Right cardiac atrium (tissue), 5 donors: ENCODE results near the gene BEGAIN. TPM values are rescaled to one million over a fixed set of nuclear protein-coding genes. Genes with fewer than 3 reads are reported as not detected.

Experiments used
- ATAC-seq, 2 donors: fragments of 200-7000 bp; cut with Tn5 transposase; one replicate each; pipeline versions ENCODE4 v1.8.0 to v1.9.1; 2020; ENCODE audit warnings: moderate library complexity in 2 of 2, mild to moderate bottlenecking in 1 of 2
- DNase-seq, 3 donors: peaks; one replicate each; pipeline ENCODE4 v3.0.0-alpha.2; 2020
- H3K27ac ChIP-seq: one replicate; pipeline ENCODE4 v1.5.1; 2013; ENCODE audit warnings: mild to moderate bottlenecking, low read length, control low read depth, moderate library complexity
- H3K27me3 ChIP-seq: one replicate; pipeline ENCODE4 v1.6.1; 2013; ENCODE audit not compliant: control insufficient read depth, insufficient read depth
- H3K4me1 ChIP-seq: one replicate; pipeline ENCODE4 v1.6.1; 2013; ENCODE audit warnings: low read length; ENCODE audit not compliant: control insufficient read depth, insufficient read depth
- H3K4me3 ChIP-seq: one replicate; pipeline ENCODE4 v1.5.1; 2013; ENCODE audit warnings: low read length, control low read depth
- H3K9me3 ChIP-seq: one replicate; pipeline ENCODE4 v1.6.1; 2013; ENCODE audit warnings: low read length; ENCODE audit not compliant: control insufficient read depth
- WGBS: extraction: QIAGEN DNeasy Blood & Tissue Kit; methylation state at CpG from one replicate; pipeline ENCODE4 v1.1.7; 2013; 5-methylcytosine and 5-hydroxymethylcytosine counted together
- intact Hi-C, 4 donors: fragments of 100-400 bp; cut with DNase I; formaldehyde crosslinking; loops; one replicate each; pipeline versions ENCODE4 v1.11.0 to v1.14.0; 2022 to 2023
- polyA plus RNA-seq: library from polyadenylated mRNA; stranded (reverse); fragments of 200-250 nt; gene quantifications from one replicate; pipeline ENCODE4 v1.2.3, GENCODE V29; 2013
- total RNA-seq, 4 donors: library from RNA; stranded (reverse); fragmentation: NEBNext Ultra II Directional; extraction: Animal tissue kit (Norgen Biotek cat#: 25700); gene quantifications; one replicate each; pipeline ENCODE4 v1.2.1, GENCODE V29; 2021
- donor health status: healthy with polysubstance abuse.
- donor health status: DM: no; HTN: yes; CAD: no.
- donor health status: DM: no; HTN: no; CAD: no.
- donor health status: DM: no; HTN: yes; CAD: no; lungs with severe emphysema.
- donor health status: DM: yes; HTN: yes; CAD: no.

Gene BEGAIN
- total and polyA plus RNA-seq, 5 donors: 1.4 to 2.7 (median 1.6) TPM

DNA sequence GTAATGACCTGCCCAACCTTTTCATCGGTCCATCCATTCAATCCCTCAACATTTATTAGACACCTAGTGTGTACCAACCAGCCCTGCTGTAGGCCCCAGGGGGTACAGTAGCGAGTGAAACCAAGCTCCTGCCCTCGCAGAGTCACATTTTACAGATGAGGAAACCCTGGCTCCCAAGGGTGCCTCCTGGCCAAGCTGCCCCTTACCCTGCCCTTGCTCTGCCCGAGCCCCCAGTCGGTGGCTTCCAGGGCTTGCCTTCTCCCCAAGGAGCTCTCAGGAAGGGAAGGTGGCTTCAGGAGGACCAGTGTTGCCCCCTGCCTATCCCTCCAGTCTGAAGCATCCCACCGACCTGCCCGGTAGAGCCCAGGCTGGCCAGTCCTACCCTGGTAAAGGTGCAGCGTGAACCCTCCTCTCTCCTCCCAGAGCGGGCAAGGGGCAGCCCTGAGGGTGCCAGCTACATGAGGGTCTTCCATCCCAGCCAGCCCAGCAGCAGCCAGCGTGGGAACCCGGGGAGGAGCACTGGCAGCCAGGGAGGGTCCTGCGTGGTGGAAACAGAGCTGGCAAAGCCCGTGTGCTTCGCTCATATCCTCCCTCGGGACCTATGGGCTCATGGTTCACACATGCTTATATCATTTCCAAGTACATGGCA is 670 bp upstream of the BEGAIN start:
- no peaks in the 10 kb centered on the region for H3K27me3 ChIP-seq
- intact Hi-C loops: no loop called here
- H3K9me3 ChIP-seq: no peaks in the 10 kb centered on the region
- no peak overlapping the region for H3K4me3 ChIP-seq
- 42% methylated on average over 15 of the region's 15 CpGs for WGBS
- H3K4me1 ChIP-seq: no peaks in the 10 kb centered on the region
- H3K27ac ChIP-seq: no peak overlapping the region
- DNase-seq (peak; percentile 9 to 52 (median 38)), ATAC-seq (no peak)

DNA sequence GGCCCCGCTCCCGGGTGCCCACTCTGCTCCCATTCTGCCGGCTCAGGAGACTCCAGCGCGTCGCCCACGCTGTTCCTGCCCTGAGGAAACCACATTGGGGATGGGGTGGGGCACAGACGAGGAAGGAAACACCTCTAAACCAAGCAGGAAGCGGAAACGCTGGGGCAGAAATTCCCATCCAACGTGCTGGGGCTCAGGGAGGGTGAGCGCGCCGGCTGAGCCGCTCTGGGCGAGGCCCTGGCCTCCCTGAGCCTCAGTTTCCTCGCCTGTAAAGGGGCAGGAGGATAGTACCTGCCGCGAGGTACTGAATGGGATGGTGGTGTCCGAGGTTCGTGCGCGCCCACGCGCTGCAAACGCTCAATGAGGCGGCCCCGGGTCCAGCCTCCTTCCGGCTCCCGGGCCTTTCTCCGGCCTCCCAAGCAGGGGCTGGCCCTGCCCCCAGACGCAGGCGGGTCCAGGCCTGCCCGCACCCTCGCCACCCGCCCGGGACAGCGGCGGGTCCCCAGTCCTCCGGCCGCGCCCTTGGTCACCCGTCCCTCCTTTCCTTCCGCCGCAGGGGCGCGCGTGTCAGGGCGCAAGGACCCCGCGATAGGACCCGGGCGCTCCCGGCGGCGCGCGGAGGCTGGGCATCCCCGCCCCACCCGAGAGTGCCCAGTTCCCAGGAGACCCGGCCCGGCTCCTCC is 673 bp downstream of the BEGAIN start:
- Histone ChIP-seq H3K27me3 (no peaks in the 10 kb centered on the region), H3K27ac (no peak overlapping the region), H3K4me3 (peak overlapping the region; percentile 61), H3K4me1 (no peaks in the 10 kb centered on the region), H3K9me3 (no peaks in the 10 kb centered on the region)
- WGBS: 2% methylated on average over 62 of the region's 62 CpGs
- DNase-seq: peak; percentile 14 to 52 (median 31)
- intact Hi-C loops: no loop called here
- peak; percentile 42 to 52 for ATAC-seq

DNA sequence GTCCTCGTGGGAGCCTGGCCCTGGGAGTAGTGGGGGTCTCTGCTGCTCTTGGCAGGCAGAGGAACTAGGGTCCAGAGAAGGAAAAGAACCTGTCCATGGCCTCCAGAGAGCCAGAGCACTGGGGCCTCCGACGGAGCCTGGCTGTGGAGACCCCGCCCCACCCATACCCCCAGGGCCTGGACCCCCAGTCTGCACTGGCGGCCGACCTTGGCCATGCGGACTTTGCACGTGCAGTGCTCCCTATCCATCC is 1.1 kb downstream of the BEGAIN start:
- 26% methylated on average over 8 of the region's 8 CpGs for WGBS
- H3K27me3 ChIP-seq: no peaks in the 10 kb centered on the region
- no peak overlapping the region for H3K27ac ChIP-seq
- no peaks in the 10 kb centered on the region for H3K4me1 ChIP-seq
- DNase-seq: no peak
- H3K4me3 ChIP-seq: no peak overlapping the region
- ATAC-seq: no peak
- intact Hi-C loops: no loop called here
- H3K9me3 ChIP-seq: no peaks in the 10 kb centered on the region

DNA sequence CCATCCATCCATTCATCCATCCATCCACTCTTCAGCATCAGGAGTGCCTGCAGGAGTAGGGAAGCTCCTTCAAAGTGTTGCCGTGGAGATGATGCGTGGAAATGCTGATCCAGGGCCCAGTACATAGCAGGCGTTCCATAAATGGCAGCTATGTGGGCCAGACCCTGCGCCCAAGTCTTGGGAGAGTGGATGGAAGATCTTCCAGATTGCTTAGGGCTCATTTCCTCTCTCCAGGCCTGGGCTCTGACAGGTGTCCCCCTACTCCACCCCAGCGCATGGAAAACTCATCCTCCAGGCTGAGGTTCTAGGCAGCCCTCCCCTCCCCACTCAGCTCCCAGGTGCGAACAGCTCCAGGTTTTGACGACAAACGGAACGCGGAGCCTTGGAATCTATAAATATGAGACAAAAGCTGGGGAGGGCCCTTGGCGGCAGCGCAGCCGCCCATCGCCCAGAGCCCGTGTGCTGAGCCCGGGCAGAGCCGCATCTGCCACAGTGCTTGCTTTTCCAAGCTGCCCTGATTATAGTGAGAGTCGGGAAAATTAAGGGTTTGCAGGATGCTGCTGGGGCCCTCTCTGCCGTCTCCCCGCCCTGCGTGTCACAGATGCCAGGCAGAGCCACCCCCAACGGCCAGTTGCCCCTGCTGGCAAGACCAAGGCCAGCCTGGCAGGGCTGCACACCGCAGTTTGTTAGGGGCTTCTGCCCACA is 1.6 kb downstream of the BEGAIN start:
- no peaks in the 10 kb centered on the region for H3K27me3 ChIP-seq
- intact Hi-C loops: no loop called here
- H3K27ac ChIP-seq: no peak overlapping the region
- DNase-seq (peak; percentile 10 to 40 (median 29)), ATAC-seq (no peak)
- no peak overlapping the region for H3K4me3 ChIP-seq
- H3K9me3 ChIP-seq: no peaks in the 10 kb centered on the region
- no peaks in the 10 kb centered on the region for H3K4me1 ChIP-seq
- 93% methylated on average over 23 of the region's 23 CpGs for WGBS

DNA sequence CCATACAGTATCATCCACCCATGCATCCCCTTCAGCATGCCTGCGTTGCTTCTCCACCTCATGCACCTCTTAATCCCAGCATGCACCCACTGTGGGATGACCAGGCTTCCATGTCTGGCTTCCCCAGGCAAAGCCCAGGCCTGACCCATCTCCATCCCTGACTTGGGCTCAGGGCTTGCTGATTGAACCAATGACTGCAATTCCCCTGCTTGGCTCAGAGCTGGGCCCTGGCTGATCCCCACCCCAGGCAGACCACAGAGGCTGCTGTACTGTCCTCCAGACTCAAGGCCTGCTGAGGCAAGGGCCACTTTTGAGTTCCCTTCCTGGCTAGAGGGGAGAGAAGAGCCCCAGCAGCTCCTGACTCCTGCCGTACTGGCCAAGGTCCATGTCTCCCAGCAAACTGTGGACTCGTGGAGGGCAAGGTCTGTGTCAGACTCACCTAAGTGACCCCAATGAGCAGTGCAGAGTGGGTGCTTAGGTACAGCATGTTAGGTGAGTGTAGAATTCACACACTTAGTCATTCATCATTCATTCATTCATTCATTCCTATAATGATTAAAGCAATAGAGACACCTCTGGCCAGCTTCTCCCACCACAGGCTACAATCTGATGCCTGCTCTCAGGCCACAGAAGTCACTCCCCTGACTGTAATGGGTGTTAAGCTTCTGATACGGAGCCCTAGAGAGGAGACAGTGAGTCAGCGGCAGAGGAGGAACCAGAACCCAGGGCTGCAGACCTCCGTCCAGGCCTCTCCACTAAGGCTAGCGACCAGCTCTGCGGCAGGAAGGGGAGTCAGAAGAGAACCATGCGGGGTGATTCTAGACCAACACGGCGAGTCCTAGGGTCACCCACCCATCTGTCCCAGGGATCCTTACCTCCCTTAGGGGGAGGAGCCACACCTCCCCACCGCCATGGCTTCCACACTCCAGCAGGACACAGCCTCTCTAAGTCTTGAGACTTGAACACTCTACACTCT is 2.9 kb downstream of the BEGAIN start:
- intact Hi-C loops: no loop called here
- Histone ChIP-seq H3K27ac (no peak overlapping the region), H3K4me3 (no peak overlapping the region), H3K4me1 (no peaks in the 10 kb centered on the region), H3K9me3 (no peaks in the 10 kb centered on the region), H3K27me3 (no peaks in the 10 kb centered on the region)
- WGBS: 88% methylated on average over 12 of the region's 12 CpGs
- ATAC-seq (no peak), DNase-seq (peak in 2 of 3 donors; percentile 4 to 5)

DNA sequence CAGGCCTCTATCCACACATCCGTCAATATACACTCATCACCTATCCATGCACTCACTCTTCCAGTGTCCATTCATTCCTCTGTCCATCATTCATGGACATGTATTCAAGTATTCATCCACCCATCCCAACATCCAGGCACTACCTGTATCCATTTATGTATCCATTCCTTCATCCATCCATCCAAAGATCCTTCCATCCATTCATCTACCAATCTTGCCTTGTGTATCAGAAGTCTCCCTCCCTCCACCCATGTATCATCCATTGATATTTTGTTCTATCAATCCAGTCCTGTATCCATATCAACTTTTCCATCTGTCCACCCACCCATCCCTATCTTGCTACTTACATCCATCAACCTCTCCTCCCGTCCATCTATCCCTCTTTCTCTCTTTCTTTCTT is 4.0 kb downstream of the BEGAIN start:
- intact Hi-C loops: no loop called here

DNA sequence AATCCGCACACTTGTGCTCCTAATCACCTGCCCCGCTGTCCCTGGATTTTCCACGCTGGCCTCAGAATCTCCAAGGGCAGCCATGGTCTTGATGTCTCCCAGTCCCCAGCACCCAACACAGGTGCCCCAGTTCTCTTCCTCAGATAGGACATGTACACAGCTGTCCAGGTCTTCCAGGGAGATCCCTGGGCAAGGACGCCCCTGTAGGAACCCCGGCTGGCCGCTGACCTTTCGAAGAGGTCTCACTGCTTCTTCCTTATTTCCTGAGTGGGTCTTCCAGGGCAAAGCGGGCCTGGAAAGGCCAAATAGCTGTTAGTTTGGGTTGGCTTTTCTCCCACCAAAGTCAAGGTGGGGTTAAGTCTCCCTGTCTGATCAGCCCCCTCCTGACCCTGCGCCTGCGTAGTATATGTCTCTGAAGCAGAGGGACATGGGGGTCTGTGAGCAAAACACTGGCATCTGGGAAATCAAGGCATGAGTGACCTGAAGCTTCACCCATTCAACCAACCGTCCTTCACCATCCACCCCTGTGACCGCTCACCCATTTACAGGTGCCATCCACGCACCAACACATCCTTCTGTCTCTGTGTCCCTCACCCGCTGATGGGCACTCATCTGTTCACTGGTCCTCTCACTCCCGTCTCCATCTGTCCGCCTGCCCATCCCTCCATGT is 4.6 kb downstream of the BEGAIN start:
- intact Hi-C loops: no loop called here
- no peak overlapping the region for H3K4me3 ChIP-seq
- H3K4me1 ChIP-seq: no peaks in the 10 kb centered on the region
- DNase-seq (peak in 2 of 3 donors; percentile 3), ATAC-seq (no peak)
- no peaks in the 10 kb centered on the region for H3K27me3 ChIP-seq
- WGBS: 97% methylated on average over 16 of the region's 16 CpGs
- no peak overlapping the region for H3K27ac ChIP-seq
- no peaks in the 10 kb centered on the region for H3K9me3 ChIP-seq

More for the DNA sequence above, 4.0 kb downstream of the BEGAIN start:
- no peaks in the 10 kb centered on the region for H3K9me3 ChIP-seq
- no peaks in the 10 kb centered on the region for H3K4me1 ChIP-seq
- H3K27me3 ChIP-seq: no peaks in the 10 kb centered on the region
- no peak overlapping the region for H3K4me3 ChIP-seq
- ATAC-seq (no peak), DNase-seq (no peak)
- H3K27ac ChIP-seq: no peak overlapping the region
- 90% methylated on average over 2 of the region's 2 CpGs for WGBS

DNA sequence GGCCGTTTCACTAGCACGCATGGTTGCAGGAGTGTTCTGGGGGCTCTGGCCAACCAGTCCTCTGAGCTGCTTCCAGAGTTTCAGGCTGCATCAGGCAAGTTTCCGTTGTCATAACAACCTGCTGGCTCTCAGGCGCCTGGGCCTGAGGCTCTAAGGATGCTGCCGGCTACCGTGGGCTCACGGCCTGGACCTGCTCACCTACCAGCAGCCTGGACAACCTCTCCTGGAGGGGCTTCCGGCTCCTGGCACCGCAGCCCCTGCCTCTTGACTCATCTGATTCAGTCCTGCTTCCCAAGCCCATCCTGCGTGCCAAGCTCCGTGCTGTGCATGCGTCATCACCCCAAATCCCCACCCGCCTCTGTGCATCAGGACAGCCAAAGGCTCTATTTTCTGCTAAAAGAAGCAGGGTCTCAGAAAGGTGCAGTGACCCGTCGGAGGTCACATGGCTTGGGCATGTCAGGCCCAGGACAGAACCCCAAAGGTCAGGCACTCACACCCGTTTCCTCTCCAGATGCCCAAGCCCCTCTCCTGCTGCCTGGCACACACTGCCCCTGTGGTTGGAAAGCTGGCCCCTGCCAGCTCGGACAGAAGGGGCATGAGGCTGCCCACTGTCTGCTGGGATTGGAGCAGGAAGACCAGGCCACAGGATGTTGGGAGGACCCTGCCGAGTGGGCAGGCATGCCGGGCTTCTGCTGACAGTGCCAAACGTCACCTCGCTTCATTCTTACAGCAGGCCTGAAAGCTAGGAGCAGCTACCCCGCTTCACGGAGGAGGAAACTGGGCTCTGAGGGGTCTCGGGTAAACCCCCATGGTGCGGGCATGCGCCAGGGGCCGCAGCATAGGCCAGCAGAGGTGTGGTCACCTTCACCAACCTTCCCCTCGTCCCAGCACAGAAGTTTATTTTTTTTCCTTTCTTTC is 5.7 kb downstream of the BEGAIN start:
- intact Hi-C loops: no loop called here
- 84% methylated on average over 28 of the region's 28 CpGs for WGBS

DNA sequence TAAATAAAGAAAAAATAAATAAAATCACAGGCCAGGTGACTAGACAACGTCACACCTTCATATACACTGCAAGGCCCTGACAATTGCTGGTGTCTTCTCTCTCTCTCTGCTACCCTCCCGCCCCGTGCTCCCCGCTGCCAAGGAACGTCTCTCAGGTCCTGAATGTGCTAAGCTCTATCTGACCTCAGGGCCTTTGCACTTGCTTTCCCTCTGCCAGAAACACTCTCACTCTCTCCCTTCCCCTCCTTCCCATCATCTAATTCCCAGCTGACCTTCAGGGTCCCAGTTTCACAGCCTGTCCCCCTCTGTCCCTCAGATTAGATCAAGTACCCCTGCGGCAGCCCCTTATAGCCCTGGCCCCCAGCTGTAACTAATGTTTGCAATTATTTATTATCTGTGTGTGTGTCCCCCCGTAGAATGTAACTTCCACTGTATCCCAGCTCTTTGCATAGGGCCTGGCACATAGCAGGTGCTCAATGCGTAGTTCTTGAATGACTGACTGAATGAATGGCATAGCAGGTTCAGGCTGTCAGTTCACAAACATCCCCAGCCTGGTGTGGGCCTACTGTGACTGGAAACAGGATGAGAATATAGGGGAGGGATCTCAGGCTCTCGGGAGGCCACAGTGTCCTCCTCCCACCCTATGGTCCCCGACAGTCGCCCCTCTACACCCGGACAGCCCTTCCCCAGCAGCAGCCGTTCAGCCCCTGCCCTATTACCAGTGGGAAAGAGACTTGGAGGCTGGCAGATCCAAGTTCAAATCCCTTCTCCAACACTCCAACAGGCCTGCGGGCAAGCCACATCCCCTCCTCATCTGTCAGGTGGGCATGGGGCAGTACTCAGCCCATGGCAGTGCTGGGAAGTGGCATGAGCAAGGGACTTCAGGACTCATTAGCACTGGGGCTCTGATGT is 6.6 kb downstream of the BEGAIN start:
- DNase-seq: peak in 2 of 3 donors; percentile 6 to 7
- no peaks in the 10 kb centered on the region for H3K4me1 ChIP-seq
- no peaks in the 10 kb centered on the region for H3K27me3 ChIP-seq
- intact Hi-C loops: no loop called here
- H3K27ac ChIP-seq: no peak overlapping the region
- H3K4me3 ChIP-seq: no peak overlapping the region
- no peak for ATAC-seq
- WGBS: 93% methylated on average over 14 of the region's 14 CpGs
- no peaks in the 10 kb centered on the region for H3K9me3 ChIP-seq

More for the DNA sequence above, 5.7 kb downstream of the BEGAIN start:
- no peaks in the 10 kb centered on the region for H3K4me1 ChIP-seq
- no peak overlapping the region for H3K4me3 ChIP-seq
- no peaks in the 10 kb centered on the region for H3K9me3 ChIP-seq
- ATAC-seq (no peak), DNase-seq (peak; percentile 3 to 44 (median 29))
- H3K27ac ChIP-seq: no peak overlapping the region
- H3K27me3 ChIP-seq: no peaks in the 10 kb centered on the region
